Measurements from ENCODE around the gene GPR15LG. TPM values are rescaled to one million over a fixed set of nuclear protein-coding genes. Genes with fewer than 3 reads are reported as not detected.

The GPR15LG gene
- total RNA-seq, 1 donor: not detected

DNA sequence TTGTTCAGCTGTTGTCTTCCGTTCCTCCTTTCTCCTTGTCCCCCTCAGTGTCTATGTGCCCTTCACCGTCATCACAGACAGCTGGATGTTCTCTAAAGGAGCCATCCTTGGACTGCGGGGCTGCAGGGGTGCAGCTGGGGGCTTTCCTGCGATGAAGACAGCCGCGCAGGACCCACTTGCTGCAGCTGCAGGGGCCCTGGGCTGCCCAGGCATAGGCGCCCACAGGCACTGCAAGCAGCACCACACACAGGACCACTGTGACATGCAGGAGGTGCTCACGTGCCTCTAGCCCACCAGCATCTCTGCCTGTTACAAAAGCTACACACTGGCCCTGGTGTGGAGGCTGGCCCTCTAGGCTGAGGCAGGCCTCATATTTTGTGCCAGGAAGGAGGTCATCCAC, 48.3 kb downstream of the GPR15LG start:
- DNase-seq (ENCODE audit: low read depth): no peak
- TF ChIP-seq, protein P1, sequence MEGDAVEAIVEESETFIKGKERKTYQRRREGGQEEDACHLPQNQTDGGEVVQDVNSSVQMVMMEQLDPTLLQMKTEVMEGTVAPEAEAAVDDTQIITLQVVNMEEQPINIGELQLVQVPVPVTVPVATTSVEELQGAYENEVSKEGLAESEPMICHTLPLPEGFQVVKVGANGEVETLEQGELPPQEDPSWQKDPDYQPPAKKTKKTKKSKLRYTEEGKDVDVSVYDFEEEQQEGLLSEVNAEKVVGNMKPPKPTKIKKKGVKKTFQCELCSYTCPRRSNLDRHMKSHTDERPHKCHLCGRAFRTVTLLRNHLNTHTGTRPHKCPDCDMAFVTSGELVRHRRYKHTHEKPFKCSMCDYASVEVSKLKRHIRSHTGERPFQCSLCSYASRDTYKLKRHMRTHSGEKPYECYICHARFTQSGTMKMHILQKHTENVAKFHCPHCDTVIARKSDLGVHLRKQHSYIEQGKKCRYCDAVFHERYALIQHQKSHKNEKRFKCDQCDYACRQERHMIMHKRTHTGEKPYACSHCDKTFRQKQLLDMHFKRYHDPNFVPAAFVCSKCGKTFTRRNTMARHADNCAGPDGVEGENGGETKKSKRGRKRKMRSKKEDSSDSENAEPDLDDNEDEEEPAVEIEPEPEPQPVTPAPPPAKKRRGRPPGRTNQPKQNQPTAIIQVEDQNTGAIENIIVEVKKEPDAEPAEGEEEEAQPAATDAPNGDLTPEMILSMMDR (IDR thresholded peaks at IDR 0.05; ENCODE audit: insufficient read depth, low read length): no peak

GRCh38 chr10:84224411-84225028, 50.9 kb downstream of the GPR15LG start:
- TF ChIP-seq, protein P1 (IDR thresholded peaks at IDR 0.05; ENCODE audit: insufficient read depth, low read length): no peak
- DNase-seq (ENCODE audit: low read depth): no peak
- no peak overlapping the region for H3K4me3 ChIP-seq (ENCODE audit: low read depth, low read length)

More for the DNA sequence above, 48.3 kb downstream of the GPR15LG start:
- no peak overlapping the region for H3K4me3 ChIP-seq (ENCODE audit: low read depth, low read length)

DNA sequence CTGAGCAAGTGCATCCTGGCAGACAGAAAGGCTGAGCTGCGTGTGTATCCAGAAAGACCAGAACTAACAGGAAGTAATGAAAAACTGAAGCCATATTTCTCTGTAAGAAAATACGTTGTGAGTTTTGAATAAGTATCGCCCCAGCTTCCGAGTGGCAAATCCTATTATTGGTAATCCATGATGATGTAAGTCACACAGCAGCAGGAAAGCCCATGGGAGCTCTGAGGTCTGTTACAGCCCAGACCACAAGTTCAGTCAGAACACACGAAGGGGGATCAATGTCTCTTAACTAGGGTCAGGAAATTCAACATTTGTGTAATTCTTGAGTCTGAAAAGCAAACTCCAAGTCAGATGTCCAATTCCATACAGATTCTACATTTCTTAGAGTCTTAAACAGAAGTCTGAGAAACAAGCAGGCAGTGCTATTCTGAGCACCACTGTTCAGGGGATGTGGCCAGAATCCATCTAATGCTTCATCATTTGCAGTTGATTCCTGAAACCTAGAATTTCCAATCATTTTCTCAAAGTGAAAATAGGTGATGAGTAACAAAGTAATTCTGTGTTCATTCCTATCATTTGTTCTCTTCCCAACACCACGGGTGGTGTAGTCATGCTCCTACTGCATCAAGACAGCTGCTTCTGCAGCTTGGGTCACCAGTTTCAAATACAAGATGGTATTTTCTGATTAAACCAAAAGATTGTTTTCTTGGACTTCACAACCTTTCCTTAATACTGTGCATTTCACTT, 52.0 kb downstream of the GPR15LG start, which contains the start of gene LRIT2:
Gene LRIT2, minus strand, starts transcription at position 118 of the 747 bp plus-strand sequence. Its CDS starts 24 bp downstream, at position 94.
- no peak within 1 kb of the TSS for H3K4me3 ChIP-seq (ENCODE audit: low read depth, low read length)
- DNase-seq (ENCODE audit: low read depth): no peak
- TF ChIP-seq, protein P1 (IDR thresholded peaks at IDR 0.05; ENCODE audit: insufficient read depth, low read length): no peak

- TF ChIP-seq, protein P1 (IDR thresholded peaks at IDR 0.05; ENCODE audit: insufficient read depth, low read length): no peak
- DNase-seq (ENCODE audit: low read depth): no peak
- H3K4me3 ChIP-seq (ENCODE audit: low read depth, low read length): no peak overlapping the region
These were observed 53.0 kb downstream of the GPR15LG start for GRCh38 chr10:84226616-84227015.

DNA sequence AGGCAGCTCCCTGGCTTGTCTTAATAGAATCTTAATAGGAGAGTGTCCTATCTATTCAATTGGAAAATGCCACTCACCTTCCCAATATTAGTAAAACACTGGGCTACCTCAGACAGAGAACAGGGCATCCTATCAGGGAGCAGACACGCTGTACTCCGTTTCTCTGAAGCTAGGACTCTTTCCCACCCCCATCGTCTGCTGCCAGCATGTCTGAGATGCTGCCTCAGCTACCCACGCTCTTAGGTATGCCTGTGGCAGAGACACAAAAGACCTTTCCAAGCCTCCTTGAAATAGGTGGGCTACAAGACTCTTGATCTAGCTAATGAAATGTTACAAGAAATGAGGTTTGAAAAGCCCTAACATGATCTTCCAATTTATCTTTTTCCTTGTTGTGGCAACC, 54.2 kb downstream of the GPR15LG start:
- DNase-seq (ENCODE audit: low read depth): no peak

GRCh38 chr10:84230359-84230758, 56.8 kb downstream of the GPR15LG start:
- TF ChIP-seq, protein P1 (IDR thresholded peaks at IDR 0.05; ENCODE audit: insufficient read depth, low read length): no peak
- H3K4me3 ChIP-seq (ENCODE audit: low read depth, low read length): no peak overlapping the region
- no peak for DNase-seq (ENCODE audit: low read depth)

More for the DNA sequence above, 54.2 kb downstream of the GPR15LG start:
- H3K4me3 ChIP-seq (ENCODE audit: low read depth, low read length): no peak overlapping the region
- TF ChIP-seq, protein P1 (IDR thresholded peaks at IDR 0.05; ENCODE audit: insufficient read depth, low read length): no peak

All from fibroblast of the aortic adventitia (primary cell).